ENCODE data around the gene FAM210B.
A peak's percentile ranks its signal among the peaks of the same experiment; 100 is the strongest.
"Not testable (repeated sequence)": the region's sequence is repeated elsewhere in the genome, so short reads cannot be mapped to it uniquely, and the experiment has no call there.

Gene FAM210B, protein sequence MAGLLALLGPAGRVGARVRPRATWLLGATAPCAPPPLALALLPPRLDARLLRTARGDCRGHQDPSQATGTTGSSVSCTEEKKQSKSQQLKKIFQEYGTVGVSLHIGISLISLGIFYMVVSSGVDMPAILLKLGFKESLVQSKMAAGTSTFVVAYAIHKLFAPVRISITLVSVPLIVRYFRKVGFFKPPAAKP

DNA sequence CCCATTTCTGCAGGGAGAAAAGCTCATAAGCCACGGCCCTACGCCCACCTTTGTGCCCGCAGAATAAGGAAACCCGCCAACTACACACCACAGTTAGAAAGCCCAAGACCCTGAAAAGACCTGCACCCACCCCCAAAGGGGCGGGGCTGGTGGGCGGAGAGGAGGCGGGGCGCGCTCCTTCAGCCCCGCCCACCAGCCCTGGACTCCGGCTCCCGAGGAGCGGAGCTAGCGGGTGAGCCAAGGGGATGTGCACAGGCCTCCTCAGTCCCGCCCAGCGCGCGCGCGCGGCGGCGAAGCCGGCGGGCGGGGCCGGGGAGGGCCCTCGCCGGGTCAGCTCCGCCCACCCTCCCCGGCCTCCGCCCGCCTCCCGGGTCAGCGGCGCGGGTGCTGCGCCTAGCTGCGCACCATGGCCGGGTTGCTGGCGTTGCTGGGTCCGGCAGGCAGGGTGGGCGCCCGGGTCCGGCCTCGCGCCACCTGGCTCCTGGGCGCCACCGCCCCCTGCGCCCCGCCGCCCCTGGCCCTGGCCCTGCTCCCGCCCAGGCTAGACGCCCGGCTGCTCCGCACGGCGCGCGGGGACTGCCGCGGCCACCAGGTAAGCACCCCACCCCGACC lies at the start of gene FAM210B:
FAM210B (plus strand) TSS at position 375 of the 612 bp plus-strand sequence; CDS start at position 407, 32 bp downstream.
- DNase-seq: peak; percentile 86

DNA sequence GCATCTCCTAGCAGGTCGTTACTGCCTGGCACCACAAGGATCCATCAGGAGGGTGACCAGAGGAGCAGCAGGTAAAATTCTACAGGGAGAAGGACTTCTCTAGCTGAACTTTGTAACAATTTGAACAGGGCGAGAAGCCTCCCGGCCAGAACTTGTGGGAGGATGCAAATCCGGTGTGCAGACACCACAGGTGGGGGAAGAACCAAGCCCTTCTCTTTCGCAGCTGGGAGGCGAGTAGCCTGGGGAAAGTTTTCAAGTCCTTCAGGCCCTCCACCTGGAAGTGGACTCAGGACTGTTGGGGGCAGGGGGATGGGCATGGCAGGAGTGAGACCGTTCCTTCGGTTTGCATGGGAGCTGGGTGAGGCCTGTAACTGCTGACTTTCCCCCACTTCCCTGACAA lies 42.7 kb upstream of the FAM210B start:
- no peak for DNase-seq

DNA sequence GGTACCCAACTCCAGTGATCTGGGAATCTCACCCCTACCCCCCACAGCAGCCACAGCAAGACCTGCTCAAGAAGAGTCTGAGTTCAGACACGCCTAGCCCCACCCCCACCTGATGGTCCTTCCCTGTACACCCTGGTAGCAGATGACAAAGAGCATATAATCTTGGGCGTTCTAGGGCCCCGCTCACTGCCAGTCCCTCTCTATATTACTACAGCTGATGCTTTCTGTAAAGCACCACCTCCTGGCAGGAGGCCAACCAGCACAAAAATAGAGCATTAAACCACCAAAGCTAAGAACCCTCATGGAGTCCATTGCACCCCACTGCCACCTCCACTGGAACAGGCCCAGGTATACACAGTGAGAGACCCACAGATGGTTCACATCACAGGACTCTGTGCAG lies 42.3 kb upstream of the FAM210B start:
- no peak for DNase-seq

DNA sequence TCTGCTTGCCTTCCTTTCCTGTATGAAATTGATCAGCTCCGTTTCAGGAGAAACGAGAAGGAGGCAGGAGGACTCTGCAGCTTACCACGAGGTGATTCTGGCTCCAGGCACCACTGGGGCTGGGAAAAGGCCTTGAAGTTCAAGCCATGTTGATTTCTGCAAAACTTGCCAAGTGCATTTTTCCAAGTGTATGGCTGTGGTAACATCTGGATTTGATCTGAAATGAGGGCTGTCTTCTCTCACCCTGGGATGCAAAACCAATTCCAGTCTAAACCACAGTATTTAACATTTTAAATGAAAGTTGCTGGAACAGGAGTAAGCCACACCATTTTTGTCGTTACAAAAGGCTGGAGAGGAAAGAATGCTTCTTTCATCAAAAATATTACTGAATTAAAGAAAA lies 36.1 kb upstream of the FAM210B start:
- DNase-seq: no peak

DNA sequence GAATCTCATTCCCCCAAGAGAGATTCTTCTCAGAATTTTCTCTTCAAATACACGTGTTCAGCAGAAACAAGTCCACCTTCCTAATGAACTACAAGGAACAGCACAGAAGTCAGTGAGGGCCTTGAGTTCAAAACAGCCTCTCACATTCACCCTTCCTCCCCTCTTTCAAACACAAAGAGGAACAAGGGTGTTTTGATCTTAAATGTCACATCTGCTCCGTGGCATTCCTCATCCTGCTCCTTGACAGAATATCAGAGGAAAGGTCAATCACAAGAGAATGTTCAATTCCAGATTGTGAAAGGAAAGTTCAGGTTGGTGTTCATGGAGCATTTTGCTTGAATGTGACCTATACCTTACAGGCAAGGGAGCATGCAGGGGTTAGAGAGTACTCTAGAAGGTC lies 35.6 kb upstream of the FAM210B start:
- no peak for DNase-seq

DNA sequence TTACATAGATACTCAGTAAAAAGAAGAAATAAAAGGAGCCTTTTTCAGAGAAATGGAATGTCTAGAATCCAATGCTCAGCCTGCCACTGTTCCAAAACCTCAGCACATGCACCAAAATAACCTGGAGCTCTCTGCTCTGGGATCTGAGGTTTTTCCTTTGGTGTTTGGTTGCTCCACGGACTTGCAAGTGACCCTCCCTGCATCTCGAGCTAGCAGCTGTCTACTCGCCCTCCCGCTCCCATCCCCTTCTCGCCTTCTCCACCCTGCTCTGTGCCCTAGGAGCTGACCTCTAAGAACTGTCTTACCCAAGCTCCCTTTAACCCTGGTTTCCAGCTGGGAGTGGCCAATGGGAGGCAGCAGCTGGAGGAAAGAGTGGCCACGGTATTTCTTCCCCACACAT lies 35.1 kb upstream of the FAM210B start:
- DNase-seq: no peak

DNA sequence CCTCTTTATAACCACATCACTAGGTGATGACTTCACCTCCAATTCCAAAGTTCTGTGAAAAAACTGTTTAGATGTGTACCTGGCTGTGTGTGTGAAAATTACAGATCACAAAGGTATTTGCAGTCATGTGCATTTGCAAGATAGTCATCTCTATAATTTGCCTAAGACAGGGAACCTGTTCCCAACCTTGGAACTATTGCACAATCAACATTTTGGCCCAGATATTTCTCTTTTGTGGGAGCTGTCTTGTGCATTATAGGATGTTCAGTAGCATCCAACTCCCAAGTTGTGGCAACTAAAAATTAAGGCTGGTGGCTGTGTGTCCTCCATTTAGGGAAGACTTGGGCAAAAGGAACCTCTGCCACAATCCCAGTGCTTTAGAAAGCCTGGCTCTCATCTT lies 34.0 kb upstream of the FAM210B start:
- DNase-seq: no peak

DNA sequence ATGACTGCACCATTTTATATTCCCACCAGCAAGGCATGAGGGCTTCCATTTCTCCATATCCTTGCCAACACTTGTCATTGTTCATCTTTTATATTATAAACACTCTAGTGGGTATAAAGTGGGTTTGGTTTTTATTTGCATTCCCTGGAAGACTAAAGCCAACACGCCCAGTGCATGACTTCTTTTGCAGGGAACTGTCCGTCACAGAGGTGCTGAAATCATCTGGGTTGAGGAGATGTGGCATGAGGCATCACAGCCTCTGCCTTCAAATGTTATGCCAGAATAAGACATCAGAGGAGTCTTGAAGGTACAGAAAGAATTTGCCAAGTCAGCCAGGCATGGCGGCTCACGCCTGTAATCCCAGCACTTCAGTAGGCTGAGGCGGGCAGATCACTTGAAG lies 29.9 kb upstream of the FAM210B start:
- no peak for DNase-seq

DNA sequence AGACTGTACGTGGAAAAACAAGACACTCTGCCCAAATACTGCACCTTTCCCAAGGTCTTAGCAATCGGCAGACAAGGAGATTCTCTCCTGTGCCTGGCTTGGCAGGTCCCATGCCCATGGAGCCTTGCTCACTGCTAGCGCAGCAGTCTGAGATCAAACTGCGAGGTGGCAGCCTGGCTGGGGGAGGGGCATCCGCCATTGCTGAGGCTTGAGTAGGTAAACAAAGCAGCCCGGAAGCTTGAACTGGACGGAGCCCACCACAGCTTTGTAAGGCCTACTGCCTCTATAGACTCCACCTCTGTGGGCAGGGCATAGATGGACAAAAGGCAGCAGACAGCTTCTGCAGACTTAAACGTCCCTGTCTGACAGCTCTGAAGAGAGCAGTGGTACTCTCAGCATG lies 22.1 kb upstream of the FAM210B start:
- not testable (repeated sequence) for DNase-seq

DNA sequence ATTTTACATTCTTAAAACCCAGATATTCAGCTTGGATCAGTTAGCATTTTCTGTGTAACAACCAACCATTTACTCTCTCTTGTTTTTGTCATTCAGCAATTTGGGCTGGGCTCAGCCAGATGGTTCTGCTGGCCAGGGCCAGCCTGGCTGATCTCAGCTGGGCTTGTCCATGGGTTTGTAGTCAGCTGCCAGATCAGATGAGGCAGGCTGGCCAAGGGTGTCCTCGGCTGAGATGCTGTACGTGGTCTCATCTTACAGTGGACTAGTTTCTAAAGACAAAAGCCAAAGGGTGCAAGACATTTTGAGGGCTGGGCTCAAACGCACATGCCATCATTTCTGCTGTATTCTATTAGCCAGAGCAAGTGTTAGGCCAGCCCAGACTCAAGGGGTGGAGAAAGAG lies 16.0 kb upstream of the FAM210B start:
- DNase-seq: no peak

DNA sequence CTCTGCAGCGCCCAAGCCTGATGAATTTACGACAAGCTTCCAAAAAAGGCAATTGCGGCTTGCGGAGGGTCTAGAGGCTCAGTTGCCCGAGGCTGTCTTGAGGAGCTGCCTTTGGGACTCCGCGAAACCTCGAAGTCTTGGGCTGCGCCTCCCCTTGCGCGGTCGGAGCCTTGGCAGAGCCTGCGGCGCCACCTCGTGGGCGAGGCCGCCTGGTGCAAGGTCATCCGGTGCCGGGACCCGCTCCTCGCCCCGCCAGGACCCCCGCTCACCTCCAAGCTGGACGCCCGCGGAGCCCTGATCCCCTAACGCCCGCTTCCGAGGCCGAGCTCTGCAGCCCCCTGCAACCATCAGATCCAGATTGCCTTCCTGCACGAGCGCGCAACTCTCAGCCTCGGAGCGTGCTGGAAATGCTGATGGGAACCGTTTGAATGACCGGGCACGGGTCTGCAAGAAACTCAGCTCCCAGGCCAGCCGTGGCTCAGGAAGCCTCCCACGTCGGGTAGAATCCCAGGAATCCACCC lies 14.9 kb upstream of the FAM210B start:
- DNase-seq: no peak

DNA sequence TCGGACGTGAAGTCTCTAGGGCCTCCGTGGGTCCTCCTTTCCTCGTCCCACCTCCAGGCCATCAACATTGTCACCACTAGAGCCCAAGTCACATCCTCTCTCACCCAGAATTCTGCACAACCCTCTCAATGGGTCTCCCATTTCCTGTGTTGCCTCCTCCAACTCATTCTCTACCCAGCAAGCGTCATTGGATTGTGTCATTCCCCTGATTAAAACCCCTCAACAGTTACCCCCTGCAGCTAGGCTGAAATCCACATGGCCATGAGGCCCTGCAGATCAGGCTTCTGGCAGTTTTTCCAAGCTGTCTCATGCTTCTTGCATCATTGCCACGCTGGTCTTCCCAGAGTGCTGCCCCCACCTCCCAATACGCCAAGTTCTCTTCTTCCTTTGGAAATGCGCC lies 12.9 kb upstream of the FAM210B start:
- DNase-seq: no peak

DNA sequence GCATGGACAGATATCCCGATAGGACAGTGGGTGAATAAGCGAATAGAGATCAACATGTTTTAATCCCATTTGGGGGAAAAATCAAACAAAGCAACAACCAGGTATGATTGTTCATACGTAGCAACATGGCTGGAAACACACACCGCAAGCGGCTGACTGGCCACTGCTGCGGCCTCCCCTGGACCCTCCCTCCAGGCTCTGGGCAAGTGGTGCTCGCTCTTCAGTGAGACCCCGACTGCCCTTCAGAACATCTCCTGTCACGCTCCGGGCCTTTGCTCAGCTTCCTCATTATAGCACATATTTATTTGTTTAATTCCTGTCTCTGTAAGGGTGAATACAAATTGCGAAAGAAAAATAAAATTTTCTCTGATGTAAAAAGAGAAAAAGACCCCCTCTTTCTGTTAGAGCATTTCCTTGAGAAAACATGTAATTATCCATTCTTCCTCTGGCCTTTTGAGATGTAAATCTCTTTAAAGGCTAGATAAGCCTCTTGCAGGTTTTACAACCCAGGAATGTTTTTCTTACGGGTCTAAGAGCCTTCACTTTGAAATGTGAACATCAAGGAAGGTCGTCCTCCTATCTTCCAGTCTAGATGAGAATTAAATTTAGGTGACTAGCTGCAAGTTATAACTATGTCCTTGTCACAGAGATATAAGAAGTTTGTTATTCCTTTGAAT lies 11.0 kb upstream of the FAM210B start:
- DNase-seq: no peak

DNA sequence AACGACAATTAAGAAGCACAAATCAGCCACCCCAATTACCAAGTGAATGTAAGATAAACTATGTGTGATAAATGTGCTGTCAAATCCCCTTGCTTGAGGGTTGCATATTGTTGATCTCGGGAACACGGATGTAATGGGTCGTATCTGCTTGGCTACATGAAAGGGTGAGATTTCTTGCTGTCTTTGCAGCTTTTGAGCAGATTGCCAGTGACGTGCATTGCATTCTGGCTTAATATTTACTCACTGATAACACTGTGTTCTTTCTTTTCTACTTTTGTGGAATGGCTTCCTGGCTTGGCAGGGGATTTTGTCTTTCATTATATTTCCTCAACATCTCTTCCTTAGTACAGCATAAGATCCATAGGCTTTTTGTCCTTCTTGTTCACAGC lies 10.5 kb upstream of the FAM210B start:
- no peak for DNase-seq

DNA sequence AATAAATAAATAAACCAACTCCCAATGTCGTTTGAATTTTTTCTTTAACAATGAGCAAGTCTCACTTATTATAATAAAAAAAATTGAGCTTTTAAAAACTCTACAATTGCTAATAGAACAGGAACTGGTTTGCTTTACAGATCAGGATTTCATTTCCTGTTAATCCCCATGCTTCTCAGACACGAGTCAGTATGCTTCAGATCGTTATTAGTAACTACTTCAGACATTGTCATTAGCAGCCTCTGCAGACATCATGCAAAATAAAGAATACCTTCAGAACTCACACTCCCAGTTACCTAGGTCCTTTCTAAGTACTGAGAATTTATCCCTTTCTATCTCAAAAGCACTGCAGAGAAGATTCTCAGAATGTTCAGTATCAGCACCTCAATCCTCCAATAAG lies 10.0 kb upstream of the FAM210B start:
- no peak for DNase-seq

DNA sequence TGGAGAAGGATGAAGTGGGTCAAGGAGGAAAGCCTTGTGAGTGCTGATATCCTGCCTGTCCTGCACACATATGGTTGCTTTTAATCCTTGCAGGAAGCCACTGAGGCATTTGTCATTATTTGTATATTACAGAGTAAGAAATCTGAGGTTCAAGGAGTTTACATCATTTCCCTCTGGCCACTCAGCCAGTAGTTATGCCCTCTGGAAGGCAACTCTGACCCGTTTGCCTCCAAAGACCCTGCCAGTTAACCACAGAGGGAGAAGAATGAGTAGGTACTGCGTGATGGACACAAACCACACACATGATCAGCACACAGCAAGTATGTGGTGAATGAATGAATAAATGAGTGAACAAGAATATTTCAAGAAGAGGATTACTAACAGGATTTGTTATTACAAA lies 7.9 kb upstream of the FAM210B start:
- no peak for DNase-seq

DNA sequence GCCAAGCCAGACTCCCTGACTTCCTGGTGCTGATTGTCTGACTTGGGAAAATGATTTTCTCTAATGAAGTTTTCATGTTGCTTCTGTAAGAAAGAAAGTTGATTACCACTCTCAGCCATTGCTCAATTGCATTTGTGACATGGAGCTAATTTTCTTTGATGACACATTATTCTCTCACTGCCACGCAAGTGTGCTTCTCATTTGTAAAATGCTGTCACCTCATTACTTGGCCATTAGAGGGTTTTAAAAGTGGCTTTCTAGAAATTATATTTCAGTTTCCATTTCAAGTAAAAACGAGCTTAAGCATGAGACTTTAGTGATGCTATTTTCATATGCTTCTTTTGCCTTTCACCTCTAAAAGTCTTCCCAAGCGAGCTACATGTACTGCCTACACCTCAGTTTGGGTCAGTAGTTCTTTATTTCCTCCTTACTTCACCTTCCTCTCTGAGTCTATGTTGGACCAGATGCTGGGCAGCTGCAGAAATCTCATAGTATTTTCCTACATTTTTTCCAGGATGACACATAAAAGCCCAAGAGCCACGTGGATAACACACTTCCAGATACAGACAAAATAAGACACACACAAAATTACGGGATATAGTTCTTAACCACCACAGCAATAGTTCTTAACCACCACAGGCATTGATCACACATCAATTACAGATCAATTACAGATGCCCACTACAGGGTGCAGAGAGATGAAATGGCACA lies 6.3 kb upstream of the FAM210B start:
- no peak for DNase-seq

DNA sequence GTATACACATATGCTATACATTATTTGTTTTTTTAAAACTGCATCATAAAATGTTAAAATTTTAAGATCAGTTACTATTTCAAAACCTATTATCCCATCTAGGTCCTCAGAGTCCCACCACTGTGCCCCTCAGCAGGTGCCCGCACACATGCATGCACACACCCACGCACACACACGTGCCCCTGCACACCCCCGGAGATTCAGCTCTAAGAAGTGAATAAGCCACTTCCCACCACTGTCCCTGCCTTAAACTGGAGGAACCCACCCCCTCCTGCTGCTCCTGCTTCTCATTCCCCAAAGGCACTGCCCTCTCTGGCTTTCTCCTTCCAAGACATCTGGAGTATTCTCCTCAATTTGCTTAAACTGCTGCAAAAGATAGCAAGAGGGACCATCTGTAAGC lies 5.4 kb upstream of the FAM210B start:
- DNase-seq: no peak

DNA sequence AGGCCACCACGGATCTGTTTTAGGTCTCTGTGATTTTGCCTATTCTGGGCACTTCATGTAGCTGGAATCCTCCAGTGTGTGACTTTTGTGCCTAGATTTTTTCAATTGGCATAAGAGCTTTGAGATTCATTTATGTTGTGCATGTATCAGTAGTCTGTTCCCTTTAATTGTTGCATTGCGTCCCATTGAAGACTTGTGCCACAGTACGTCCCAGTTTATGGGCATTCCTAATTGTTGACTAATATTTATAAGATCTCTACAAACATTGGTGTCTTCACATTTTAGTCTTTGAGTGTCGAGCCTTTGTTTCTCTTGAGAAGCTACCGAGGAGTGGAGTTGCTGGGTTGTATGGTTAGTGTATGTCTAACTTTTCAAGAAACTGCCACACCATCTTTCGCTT lies 704 bp upstream of the FAM210B start:
- no peak for DNase-seq

DNA sequence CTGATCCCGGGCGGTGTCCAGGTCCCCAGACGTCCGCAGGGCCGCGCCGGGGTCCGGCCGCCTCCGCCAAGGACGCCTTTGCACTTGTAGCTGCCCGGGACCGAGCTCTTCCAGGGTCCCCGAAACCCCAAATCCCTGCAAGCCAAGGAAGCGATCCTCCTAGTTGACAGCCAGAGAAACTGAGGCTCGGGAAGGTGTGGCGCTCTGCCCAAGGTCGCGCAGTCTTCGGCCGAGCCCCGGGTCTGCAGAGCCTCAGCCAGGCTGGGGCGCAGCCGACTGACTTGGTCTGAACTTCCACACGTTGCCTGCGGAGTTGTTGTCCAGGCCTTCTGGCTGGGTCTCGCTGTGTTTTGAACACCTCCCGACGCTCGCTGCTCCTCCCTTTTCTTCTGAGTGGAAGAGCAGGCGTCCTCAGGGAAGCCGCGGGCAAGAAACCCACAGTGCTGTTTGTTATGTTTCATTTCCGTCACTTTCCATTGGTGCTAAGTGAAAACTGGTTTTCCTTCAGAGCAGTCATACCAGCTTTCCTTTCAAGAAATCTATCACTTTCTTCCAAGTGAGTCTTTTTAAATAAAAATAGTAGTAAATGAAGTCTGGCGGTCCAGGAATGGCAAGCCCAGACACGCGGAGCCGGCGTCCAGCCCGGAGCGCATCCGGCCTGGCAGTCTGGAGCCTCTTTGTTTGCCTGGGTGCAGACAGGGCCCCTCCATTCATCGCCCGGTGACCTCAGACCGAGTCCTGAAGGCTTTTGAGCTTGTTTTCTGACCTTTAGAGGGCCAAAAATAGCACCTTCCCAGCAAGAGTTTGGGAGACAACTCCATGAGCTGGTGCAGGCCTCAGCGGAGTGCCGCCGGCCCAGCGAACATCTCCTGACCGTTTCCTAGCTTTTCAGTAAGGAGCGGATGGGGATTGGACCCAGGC lies 698 bp downstream of the FAM210B start:
- DNase-seq: peak; percentile 33

DNA sequence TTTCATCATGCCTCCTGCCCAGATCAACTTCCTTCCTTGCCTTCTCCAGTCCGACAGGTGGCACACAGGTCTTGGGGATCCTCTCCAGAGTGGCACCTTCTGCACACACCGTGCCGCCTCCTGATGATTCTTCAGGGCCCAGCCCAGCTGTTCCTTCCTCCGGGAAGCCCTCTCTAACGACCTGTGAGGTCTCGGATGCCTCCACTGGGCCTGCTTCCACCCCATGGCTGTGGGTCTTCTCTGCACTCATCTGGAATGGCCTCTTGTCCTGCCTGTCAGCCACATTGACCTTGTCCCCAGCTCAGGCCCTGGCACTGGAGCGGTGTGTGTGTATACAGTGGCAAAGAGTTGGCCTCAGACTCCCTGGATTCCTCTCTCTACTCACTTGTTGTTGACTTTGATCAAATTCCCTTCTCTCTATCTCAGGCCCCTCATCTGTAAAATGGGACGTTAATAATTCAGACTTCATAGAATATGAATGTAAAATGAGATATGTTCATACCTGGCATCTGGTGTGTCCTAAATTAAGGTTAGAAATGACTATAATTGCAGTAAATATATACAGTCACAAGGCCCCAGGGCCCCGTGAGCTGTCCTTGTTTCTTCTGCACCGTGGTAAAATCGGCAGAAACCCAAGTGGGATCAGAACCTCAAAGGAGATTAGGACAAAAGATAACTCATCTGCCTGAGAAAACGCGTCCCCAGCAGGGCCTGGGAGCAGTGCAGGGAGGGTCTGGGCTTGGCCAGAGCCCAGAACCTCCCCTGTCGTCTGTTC lies 1.5 kb downstream of the FAM210B start:
- DNase-seq: peak; percentile 23

DNA sequence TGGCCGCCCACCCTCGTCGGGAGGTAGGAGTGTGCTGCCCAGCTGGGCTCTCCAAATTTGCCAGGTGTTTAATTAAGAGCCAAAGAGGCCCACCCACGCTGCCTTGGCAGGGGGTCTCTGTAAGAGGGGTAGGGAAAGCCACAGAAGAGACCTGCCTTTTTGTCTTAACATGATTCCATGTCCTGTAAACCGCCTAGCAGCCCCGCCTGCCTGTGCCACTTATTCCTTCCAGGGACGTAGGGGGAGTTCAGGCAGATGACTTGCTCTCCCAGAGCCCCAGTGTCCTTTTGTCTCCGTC lies 2.1 kb downstream of the FAM210B start:
- DNase-seq: no peak
